ENCODE measurements around the gene CEP112.
A peak's percentile ranks its signal among the peaks of the same experiment; 100 is the strongest.

CEP112 gene

GRCh38 chr17:65751263-65751662 is 440.7 kb downstream of the CEP112 start:
- Histone ChIP-seq H3K27me3 (no peaks in the 10 kb centered on the region), H3K9me3 (no peaks in the 10 kb centered on the region), H3K36me3 (no peaks in the 10 kb centered on the region), H3K4me1 (no peaks in the 10 kb centered on the region), H3K4me3 (ENCODE audit: low read depth, low read length) (no peak overlapping the region)
- no peak for TF ChIP-seq CTCF (IDR thresholded peaks at IDR 0.05; ENCODE audit: low read depth, low read length)
- no peak for DNase-seq

- H3K4me1 ChIP-seq: no peaks in the 10 kb centered on the region
- DNase-seq: peak; percentile 35
- no peaks in the 10 kb centered on the region for H3K36me3 ChIP-seq
- no peak for TF ChIP-seq CTCF (IDR thresholded peaks at IDR 0.05; ENCODE audit: low read depth, low read length)
- no peaks in the 10 kb centered on the region for H3K27me3 ChIP-seq
- H3K9me3 ChIP-seq: no peaks in the 10 kb centered on the region
- H3K4me3 ChIP-seq (ENCODE audit: low read depth, low read length): no peak overlapping the region
Observed at GRCh38 chr17:65750631-65751115, 441.3 kb downstream of the CEP112 start.

- no peaks in the 10 kb centered on the region for H3K9me3 ChIP-seq
- no peak overlapping the region for H3K4me3 ChIP-seq (ENCODE audit: low read depth, low read length)
- no peak for TF ChIP-seq CTCF (IDR thresholded peaks at IDR 0.05; ENCODE audit: low read depth, low read length)
- no peaks in the 10 kb centered on the region for H3K27me3 ChIP-seq
- no peak for DNase-seq
- H3K4me1 ChIP-seq: no peaks in the 10 kb centered on the region
- H3K36me3 ChIP-seq: no peaks in the 10 kb centered on the region
Observed at GRCh38 chr17:65750166-65750565, 441.8 kb downstream of the CEP112 start.

- no peaks in the 10 kb centered on the region for H3K27me3 ChIP-seq
- H3K36me3 ChIP-seq: no peaks in the 10 kb centered on the region
- H3K9me3 ChIP-seq: no peaks in the 10 kb centered on the region
- H3K4me1 ChIP-seq: no peaks in the 10 kb centered on the region
- no peak for TF ChIP-seq CTCF (IDR thresholded peaks at IDR 0.05; ENCODE audit: low read depth, low read length)
- H3K4me3 ChIP-seq (ENCODE audit: low read depth, low read length): no peak overlapping the region
- DNase-seq: no peak
Observed at GRCh38 chr17:65749479-65749878, 442.5 kb downstream of the CEP112 start.

GRCh38 chr17:65745241-65745640 is 446.7 kb downstream of the CEP112 start:
- H3K4me1 ChIP-seq: no peaks in the 10 kb centered on the region
- no peak for DNase-seq
- H3K9me3 ChIP-seq: no peaks in the 10 kb centered on the region
- no peak for TF ChIP-seq CTCF (IDR thresholded peaks at IDR 0.05; ENCODE audit: low read depth, low read length)
- peaks cover 3% of the 10 kb centered on the region; the same call in 1 of the 2 replicates for H3K27me3 ChIP-seq
- no peak overlapping the region for H3K4me3 ChIP-seq (ENCODE audit: low read depth, low read length)
- H3K36me3 ChIP-seq: no peaks in the 10 kb centered on the region

GRCh38 chr17:65743308-65743655 is 448.7 kb downstream of the CEP112 start:
- DNase-seq: no peak
- Histone ChIP-seq H3K4me1 (no peaks in the 10 kb centered on the region), H3K9me3 (no peaks in the 10 kb centered on the region), H3K36me3 (no peaks in the 10 kb centered on the region), H3K4me3 (ENCODE audit: low read depth, low read length) (no peak overlapping the region), H3K27me3 (peaks cover 3% of the 10 kb centered on the region; the same call in 1 of the 2 replicates)
- no peak for TF ChIP-seq CTCF (IDR thresholded peaks at IDR 0.05; ENCODE audit: low read depth, low read length)

Data from BE2C (cell line).